Esophagus muscularis mucosa (tissue), 4 donors: Measurements from ENCODE around the gene CARD6. TPM values are rescaled to one million over a fixed set of nuclear protein-coding genes. Genes with fewer than 3 reads are reported as not detected.
"Not testable (repeated sequence)": the region's sequence is repeated elsewhere in the genome, so short reads cannot be mapped to it uniquely, and the experiment has no call there.

Source experiments
- DNase-seq: peaks from one replicate; pipeline ENCODE4 v3.0.0-alpha.2; 2017; ENCODE audit errors: extremely low spot score
- H3K27ac ChIP-seq, 4 donors: fragments of 200-600 bp; sonication (generic); replicated peaks in 1 of 4; 1 replicate in 3 of 4; 2 replicates in 1 of 4; pipeline ENCODE4 v1.5.1; 2016 to 2019; ENCODE audit warnings: mild to moderate bottlenecking in 1 of 4
- H3K27me3 ChIP-seq, 4 donors: fragments of 200-600 bp; sonication (generic); one replicate each; pipeline versions ENCODE4 v1.5.1 to v1.6.0; 2016 to 2019
- H3K36me3 ChIP-seq, 4 donors: fragments of 200-600 bp; sonication (generic); one replicate each; pipeline ENCODE4 v1.5.1; 2016 to 2019
- H3K4me1 ChIP-seq, 4 donors: fragments of 200-600 bp; sonication (generic); one replicate each; pipeline ENCODE4 v1.5.1; 2016 to 2019
- H3K4me3 ChIP-seq, 4 donors: fragments of 200-600 bp; sonication (generic); 1 replicate in 2 of 4; 2 replicates in 2 of 4; pipeline ENCODE4 v1.5.1; 2016 to 2019; ENCODE audit warnings: mild to moderate bottlenecking in 4 of 4, moderate library complexity in 1 of 4
- H3K9me3 ChIP-seq, 4 donors: fragments of 200-600 bp; sonication (generic); 1 replicate in 3 of 4; 2 replicates in 1 of 4; pipeline ENCODE4 v1.5.1; 2016 to 2019
- CTCF ChIP-seq, 3 experiments: fragments of 200-600 bp in 2 of 3; fragments of 450-650 bp in 1 of 3; sonication (generic) in 2 of 3; IDR thresholded peaks; one replicate each; pipeline ENCODE4 v1.5.1; 2017 to 2019; ENCODE audit warnings: antibody characterized with exemption in 3 of 3, mild to moderate bottlenecking in 2 of 3, moderate library complexity in 1 of 3
- EP300 ChIP-seq: sonication (generic); formaldehyde crosslinking; IDR thresholded peaks from one replicate; pipeline ENCODE4 v1.6.1; 2017; ENCODE audit warnings: antibody characterized with exemption
- POLR2A ChIP-seq: fragments of 450-650 bp; IDR thresholded peaks from one replicate; pipeline ENCODE4 v1.6.1; 2017; ENCODE audit warnings: antibody characterized with exemption, moderate library complexity, mild to moderate bottlenecking, low read depth
- POLR2AphosphoS5 ChIP-seq, 2 donors: sonication (generic); formaldehyde crosslinking; IDR thresholded peaks; one replicate each; pipeline ENCODE4 v1.6.1; 2017; ENCODE audit warnings: antibody characterized with exemption in 2 of 2
- WGBS: methylation state at CpG from one replicate; pipeline ENCODE4 v1.1.5; 2018; 5-methylcytosine and 5-hydroxymethylcytosine counted together
- intact Hi-C: fragments of 100-400 bp; cut with DNase I; formaldehyde crosslinking; loops from one replicate; pipeline ENCODE4 v1.15.1; 2023
- total RNA-seq, 4 donors: library from RNA; depleted of rRNA; stranded (reverse); fragments of >200 nt; gene quantifications; one replicate each; pipeline versions ENCODE4 v1.1.0 to v1.2.1, GENCODE V29; 2016

Gene CARD6
- total RNA-seq, 4 donors from 2014 or later: 5.4 to 10.1 (median 9.0) TPM

GRCh38 chr5:40873286-40873880, 32.2 kb downstream of the CARD6 start:
- Histone ChIP-seq H3K4me3 (no peak overlapping the region), H3K27me3 (no peaks in the 10 kb centered on the region), H3K27ac (no peak overlapping the region), H3K4me1 (no peaks in the 10 kb centered on the region), H3K9me3 (no peaks in the 10 kb centered on the region), H3K36me3 (no peaks in the 10 kb centered on the region)
- TF ChIP-seq POLR2AphosphoS5 (IDR thresholded peaks at IDR 0.05) (no peak), EP300 (no peak), POLR2A (no peak), CTCF (IDR thresholded peaks at IDR 0.05) (no peak)
- intact Hi-C loops: no loop called here
- DNase-seq: peak; percentile 47
- 95% methylated on average over 3 of the region's 3 CpGs for WGBS

- DNase-seq: no peak
- no peak overlapping the region for H3K4me3 ChIP-seq
- 78% methylated on average over 3 of the region's 3 CpGs for WGBS
- no peaks in the 10 kb centered on the region for H3K27me3 ChIP-seq
- H3K36me3 ChIP-seq: no peaks in the 10 kb centered on the region
- intact Hi-C loops: loop anchor here (5.0 kb wide), 1 partner anchor 1299 kb away; no protein-coding TSS in a partner anchor
- no peaks in the 10 kb centered on the region for H3K4me1 ChIP-seq
- TF ChIP-seq POLR2A (no peak), CTCF (IDR thresholded peaks at IDR 0.05) (no peak), POLR2AphosphoS5 (IDR thresholded peaks at IDR 0.05) (no peak), EP300 (no peak)
- no peaks in the 10 kb centered on the region for H3K9me3 ChIP-seq
- H3K27ac ChIP-seq: no peak overlapping the region
Measured at GRCh38 chr5:40875958-40876357, 34.8 kb downstream of the CARD6 start.

- H3K27me3 ChIP-seq: no peaks in the 10 kb centered on the region
- H3K27ac ChIP-seq: no peak overlapping the region
- intact Hi-C loops: loop anchor here (5.0 kb wide), 1 partner anchor 1300 kb away; no protein-coding TSS in a partner anchor
- H3K36me3 ChIP-seq: no peaks in the 10 kb centered on the region
- H3K4me1 ChIP-seq: no peaks in the 10 kb centered on the region
- no peak overlapping the region for H3K4me3 ChIP-seq
- DNase-seq: peak; percentile 57
- TF ChIP-seq EP300: no peak
- H3K9me3 ChIP-seq: no peaks in the 10 kb centered on the region
- WGBS: 95% methylated on average over 6 of the region's 6 CpGs
Measured at GRCh38 chr5:40877371-40877988, 36.3 kb downstream of the CARD6 start.

GRCh38 chr5:40879163-40879942, 38.2 kb downstream of the CARD6 start:
- no peaks in the 10 kb centered on the region for H3K9me3 ChIP-seq
- no peak for TF ChIP-seq EP300
- peak; percentile 49 to 67 (median 61) for TF ChIP-seq CTCF (IDR thresholded peaks at IDR 0.05)
- no peak for TF ChIP-seq POLR2A
- no peak for TF ChIP-seq POLR2AphosphoS5 (IDR thresholded peaks at IDR 0.05)
- H3K36me3 ChIP-seq: no peaks in the 10 kb centered on the region
- no peak overlapping the region for H3K4me3 ChIP-seq
- no peaks in the 10 kb centered on the region for H3K27me3 ChIP-seq
- intact Hi-C loops: loop anchor here (2.0 to 5.0 kb wide), 2 partner anchors 125 to 1302 kb away; partner anchors contain the start of gene TTC33
- no peaks in the 10 kb centered on the region for H3K4me1 ChIP-seq
- no peak overlapping the region for H3K27ac ChIP-seq
- no peak for DNase-seq
- 34% methylated on average over 10 of the region's 10 CpGs for WGBS

- Histone ChIP-seq H3K27me3 (peaks cover 0 to 6% (median 0%) of the 10 kb centered on the region in 4 donors), H3K27ac (no peak overlapping the region), H3K36me3 (no peaks in the 10 kb centered on the region), H3K4me3 (no peak overlapping the region), H3K9me3 (no peaks in the 10 kb centered on the region), H3K4me1 (no peaks in the 10 kb centered on the region)
- no peak for DNase-seq
- 92% methylated on average over 4 of the region's 4 CpGs for WGBS
- no peak for TF ChIP-seq EP300
- TF ChIP-seq POLR2AphosphoS5 (IDR thresholded peaks at IDR 0.05): no peak
- TF ChIP-seq CTCF (IDR thresholded peaks at IDR 0.05): no peak
- TF ChIP-seq POLR2A: no peak
- intact Hi-C loops: no loop called here
Measured at GRCh38 chr5:40882291-40882690, 41.1 kb downstream of the CARD6 start.

- H3K4me1 ChIP-seq, intact Hi-C loops, DNase-seq, H3K36me3 ChIP-seq, H3K9me3 ChIP-seq, H3K4me3 ChIP-seq, H3K27me3 ChIP-seq, H3K27ac ChIP-seq: not testable (repeated sequence)
- WGBS: 44% methylated on average over 1 of the region's 1 CpG
Measured at GRCh38 chr5:40883051-40883450, 41.9 kb downstream of the CARD6 start.

GRCh38 chr5:40895440-40896425, 54.6 kb downstream of the CARD6 start:
- H3K27ac ChIP-seq, H3K36me3 ChIP-seq, DNase-seq, H3K4me3 ChIP-seq, H3K9me3 ChIP-seq, intact Hi-C loops, H3K4me1 ChIP-seq, H3K27me3 ChIP-seq: not testable (repeated sequence)
- 59% methylated on average over 6 of the region's 10 CpGs for WGBS
